GM23338 (cell line): Measurements from ENCODE around the gene CLDN6. TPM values are rescaled to one million over a fixed set of nuclear protein-coding genes. Genes with fewer than 3 reads are reported as not detected.

Source experiments
- ATAC-seq: fragments of 200-7000 bp; cut with Tn5 transposase; 3 replicates; pipeline ENCODE4 v1.9.1; 2020
- DNase-seq: peaks from one replicate; pipeline ENCODE4 v3.0.0-alpha.2; 2015; ENCODE audit warnings: low spot score
- H2AFZ ChIP-seq: fragments of 200-600 bp; sonication (generic); 2 replicates; pipeline ENCODE4 v1.8.0; 2016; ENCODE audit warnings: antibody characterized with exemption, mild to moderate bottlenecking, moderate library complexity
- H3F3A ChIP-seq: fragments of 200-600 bp; sonication (generic); replicated peaks from 2 replicates; pipeline ENCODE4 v1.8.0; 2017; ENCODE audit warnings: antibody characterized with exemption, mixed run types, low read depth
- H3K27ac ChIP-seq: fragments of 200-600 bp; sonication (generic); 2 replicates; pipeline ENCODE4 v1.6.1; 2016; ENCODE audit warnings: low read depth
- H3K27me3 ChIP-seq: fragments of 200-600 bp; sonication (generic); 2 replicates; pipeline ENCODE4 v1.8.0; 2016; ENCODE audit warnings: mild to moderate bottlenecking, mixed run types, moderate library complexity; ENCODE audit not compliant: insufficient read depth
- H3K36me3 ChIP-seq: fragments of 200-600 bp; sonication (generic); 2 replicates; pipeline ENCODE4 v1.8.0; 2016; ENCODE audit warnings: mild to moderate bottlenecking; ENCODE audit not compliant: insufficient read depth
- H3K4me1 ChIP-seq: fragments of 200-600 bp; sonication (generic); 2 replicates; pipeline ENCODE4 v1.8.0; 2016; ENCODE audit warnings: mild to moderate bottlenecking, moderate library complexity; ENCODE audit not compliant: insufficient read depth
- H3K4me2 ChIP-seq: fragments of 200-600 bp; sonication (generic); 2 replicates; pipeline ENCODE4 v1.7.1; 2017; ENCODE audit warnings: mixed run types
- H3K4me3 ChIP-seq: fragments of 200-600 bp; sonication (generic); 2 replicates; pipeline ENCODE4 v1.6.1; 2016; ENCODE audit warnings: mixed run types
- H3K79me2 ChIP-seq: fragments of 200-600 bp; sonication (generic); replicated peaks from 2 replicates; pipeline ENCODE4 v1.8.0; 2017; ENCODE audit warnings: mild to moderate bottlenecking; ENCODE audit not compliant: insufficient read depth
- H3K9me2 ChIP-seq: fragments of 200-600 bp; sonication (generic); 2 replicates; pipeline ENCODE4 v1.8.0; 2017; ENCODE audit not compliant: insufficient read depth
- H4K20me1 ChIP-seq: fragments of 200-600 bp; sonication (generic); replicated peaks from 2 replicates; pipeline ENCODE4 v1.8.0; 2017; ENCODE audit warnings: mild to moderate bottlenecking; ENCODE audit not compliant: insufficient read depth
- H3K27ac Mint-ChIP-seq: 2 replicates; pipeline ENCODE4 v1.8.0; 2020; ENCODE audit warnings: inconsistent platforms, mild to moderate bottlenecking, moderate library complexity, mixed read lengths
- H3K27me3 Mint-ChIP-seq: 3 replicates; pipeline ENCODE4 v1.8.0; 2022; ENCODE audit warnings: low read depth, mild to moderate bottlenecking, moderate library complexity, mixed read lengths, inconsistent platforms; ENCODE audit not compliant: insufficient read depth, poor library complexity
- H3K36me3 Mint-ChIP-seq: 3 replicates; pipeline ENCODE4 v1.8.0; 2021; ENCODE audit warnings: low read depth, mild to moderate bottlenecking, inconsistent platforms, moderate library complexity, mixed read lengths
- H3K4me1 Mint-ChIP-seq: 3 replicates; pipeline ENCODE4 v1.8.0; 2020; ENCODE audit warnings: mild to moderate bottlenecking, inconsistent platforms, mixed read lengths
- H3K4me3 Mint-ChIP-seq: 3 replicates; pipeline ENCODE4 v1.8.0; 2021; ENCODE audit warnings: moderate library complexity, mild to moderate bottlenecking, inconsistent platforms, mixed read lengths
- H3K9me3 Mint-ChIP-seq: 3 replicates; pipeline ENCODE4 v1.8.0; 2020; ENCODE audit warnings: moderate library complexity, mild to moderate bottlenecking, inconsistent platforms, mixed read lengths
- CREB1 ChIP-seq: fragments of 250-450 bp; sonication (Bioruptor Pico); IDR thresholded peaks from 2 replicates; pipeline ENCODE4 v1.5.0; 2020; ENCODE audit warnings: low read depth, mild to moderate bottlenecking, moderate library complexity
- EZH2 ChIP-seq: fragments of 200-600 bp; sonication (generic); IDR thresholded peaks from one replicate; pipeline ENCODE4 v1.8.0; 2017; ENCODE audit warnings: antibody characterized with exemption, mild to moderate bottlenecking, low read depth; ENCODE audit not compliant: unreplicated experiment
- JUNB ChIP-seq: IDR thresholded peaks from one replicate; pipeline ENCODE4 v1.6.1; 2016; ENCODE audit warnings: antibody characterized with exemption; ENCODE audit not compliant: unreplicated experiment
- NANOG ChIP-seq: IDR thresholded peaks from 2 replicates; pipeline ENCODE4 v1.6.1; 2016; ENCODE audit warnings: antibody characterized with exemption, borderline replicate concordance
- POLR2AphosphoS5 ChIP-seq: IDR thresholded peaks from 2 replicates; pipeline ENCODE4 v1.6.1; 2016; ENCODE audit warnings: antibody characterized with exemption, low read depth
- ZNF114 ChIP-seq: fragments of 250-450 bp; sonication (Bioruptor Pico); IDR thresholded peaks from 2 replicates; pipeline ENCODE4 v1.5.0; 2020; ENCODE audit warnings: mild to moderate bottlenecking, moderate library complexity
- ZNF331 ChIP-seq: fragments of 250-450 bp; sonication (Bioruptor Pico); IDR thresholded peaks from 2 replicates; pipeline ENCODE4 v1.5.0; 2020; ENCODE audit warnings: low read depth, mild to moderate bottlenecking, moderate library complexity
- polyA plus RNA-seq: library from polyadenylated mRNA; unstranded; fragments of >200 nt; fragmentation: Nextera tagmentation; extraction: Ambion mirVana; gene quantifications from 2 replicates; pipeline ENCODE4 v1.2.1, GENCODE V29; 2016
- total RNA-seq: library from RNA; depleted of rRNA; stranded (reverse); fragments of >200 nt; shearing (Covaris generic); gene quantifications from 2 replicates; pipeline ENCODE4 v1.2.3, GENCODE V29; 2014
- TF ChIP-seq, protein P1 (sequence below): IDR thresholded peaks from 2 replicates; pipeline ENCODE4 v1.6.1; 2016; ENCODE audit warnings: antibody characterized with exemption
- TF ChIP-seq, protein P2 (sequence below): IDR thresholded peaks from one replicate; pipeline ENCODE4 v1.6.1; 2018; ENCODE audit warnings: antibody characterized with exemption; ENCODE audit not compliant: unreplicated experiment
- TF ChIP-seq, protein P3 (sequence below), 2 experiments: fragments of 200-600 bp in 1 of 2; sonication (generic) in 1 of 2; conservative IDR thresholded peaks; 2 replicates each; pipeline versions ENCODE4 v1.5.1 to v1.6.1; 2016 to 2017; ENCODE audit warnings: antibody characterized with exemption in 2 of 2, low read depth in 2 of 2, mild to moderate bottlenecking in 2 of 2, moderate library complexity in 1 of 2

The CLDN6 gene
- total and polyA plus RNA-seq, 2 experiments from 2014 or later = 537 to 1,028 TPM

DNA sequence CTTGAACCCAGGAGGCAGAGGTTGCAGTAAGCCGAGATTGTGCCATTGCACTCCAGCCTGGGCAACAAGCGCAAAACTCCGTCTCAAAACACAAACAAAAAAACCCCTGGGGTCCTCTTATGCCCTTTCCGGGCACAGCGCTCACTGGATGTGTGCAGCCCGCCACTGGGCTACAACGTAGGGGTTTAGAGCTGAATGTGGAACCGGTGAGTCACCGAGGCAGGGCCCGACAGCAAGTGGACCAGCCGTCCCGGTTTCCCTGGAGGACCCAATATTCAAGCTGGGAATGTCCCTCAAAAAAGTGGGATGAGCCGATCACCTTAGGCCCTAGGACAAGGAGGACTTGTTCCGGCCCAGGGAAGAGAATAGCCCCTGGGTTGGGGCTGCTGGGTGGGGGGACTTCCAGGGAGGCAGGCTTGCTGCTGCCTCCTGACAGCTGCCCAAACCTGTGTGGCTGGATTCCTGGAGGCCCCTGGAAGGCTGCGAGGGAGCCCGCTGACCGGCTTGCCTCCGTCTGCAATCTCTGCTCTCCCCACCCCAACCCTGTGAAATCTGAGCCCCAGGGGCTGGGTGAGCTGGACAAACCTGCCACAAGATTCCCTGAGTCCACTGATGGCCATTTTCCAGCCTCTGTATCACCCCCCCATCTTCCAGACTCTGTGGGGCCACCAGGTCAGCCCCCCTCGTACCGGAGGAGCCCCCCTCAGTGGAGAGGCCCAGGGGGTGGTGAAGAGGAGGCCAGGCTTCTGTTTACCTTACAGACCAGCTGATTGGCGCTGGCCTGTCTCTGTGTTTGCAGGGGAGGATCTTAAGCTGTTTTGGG lies 8.2 kb downstream of the CLDN6 start:
- Mint-ChIP-seq H3K36me3 (peaks cover 18% of the 10 kb centered on the region), H3K4me1 (peaks cover 66% of the 10 kb centered on the region), H3K27me3 (peaks cover 54% of the 10 kb centered on the region), H3K9me3 (no peaks in the 10 kb centered on the region), H3K4me3 (peak overlapping the region; percentile 82), H3K27ac (peak overlapping the region; percentile 100)
- Histone ChIP-seq H3K27ac (peak overlapping the region; percentile 100), H3K4me3 (peak overlapping the region; percentile 55), H3K9me2 (no peaks in the 10 kb centered on the region), H3K79me2 (no peaks in the 10 kb centered on the region; the same call in 1 of the 2 replicates), H4K20me1 (peaks cover 1% of the 10 kb centered on the region; the same call in 1 of the 2 replicates), H3K27me3 (peaks cover 11% of the 10 kb centered on the region), H3K36me3 (no peaks in the 10 kb centered on the region), H3K4me1 (peaks cover 82% of the 10 kb centered on the region), H3K4me2 (peak overlapping the region; percentile 84), H2AFZ (no peak overlapping the region), H3F3A (peaks cover 58% of the 10 kb centered on the region)
- DNase-seq (peak; percentile 97), ATAC-seq (peak; percentile 20)
- TF ChIP-seq CREB1 (CRISPR knock-in tag) (0 out of 2 replicates have a peak, but pooled peaks have one; percentile 17), ZNF331 (CRISPR knock-in tag) (no peak), POLR2AphosphoS5 (peak; percentile 64; the same call in 1 of the 2 replicates)
- TF ChIP-seq, protein P1, sequence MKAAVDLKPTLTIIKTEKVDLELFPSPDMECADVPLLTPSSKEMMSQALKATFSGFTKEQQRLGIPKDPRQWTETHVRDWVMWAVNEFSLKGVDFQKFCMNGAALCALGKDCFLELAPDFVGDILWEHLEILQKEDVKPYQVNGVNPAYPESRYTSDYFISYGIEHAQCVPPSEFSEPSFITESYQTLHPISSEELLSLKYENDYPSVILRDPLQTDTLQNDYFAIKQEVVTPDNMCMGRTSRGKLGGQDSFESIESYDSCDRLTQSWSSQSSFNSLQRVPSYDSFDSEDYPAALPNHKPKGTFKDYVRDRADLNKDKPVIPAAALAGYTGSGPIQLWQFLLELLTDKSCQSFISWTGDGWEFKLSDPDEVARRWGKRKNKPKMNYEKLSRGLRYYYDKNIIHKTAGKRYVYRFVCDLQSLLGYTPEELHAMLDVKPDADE = 0 out of 2 replicates have a peak, but pooled peaks have one; percentile 17
- TF ChIP-seq, protein P2, sequence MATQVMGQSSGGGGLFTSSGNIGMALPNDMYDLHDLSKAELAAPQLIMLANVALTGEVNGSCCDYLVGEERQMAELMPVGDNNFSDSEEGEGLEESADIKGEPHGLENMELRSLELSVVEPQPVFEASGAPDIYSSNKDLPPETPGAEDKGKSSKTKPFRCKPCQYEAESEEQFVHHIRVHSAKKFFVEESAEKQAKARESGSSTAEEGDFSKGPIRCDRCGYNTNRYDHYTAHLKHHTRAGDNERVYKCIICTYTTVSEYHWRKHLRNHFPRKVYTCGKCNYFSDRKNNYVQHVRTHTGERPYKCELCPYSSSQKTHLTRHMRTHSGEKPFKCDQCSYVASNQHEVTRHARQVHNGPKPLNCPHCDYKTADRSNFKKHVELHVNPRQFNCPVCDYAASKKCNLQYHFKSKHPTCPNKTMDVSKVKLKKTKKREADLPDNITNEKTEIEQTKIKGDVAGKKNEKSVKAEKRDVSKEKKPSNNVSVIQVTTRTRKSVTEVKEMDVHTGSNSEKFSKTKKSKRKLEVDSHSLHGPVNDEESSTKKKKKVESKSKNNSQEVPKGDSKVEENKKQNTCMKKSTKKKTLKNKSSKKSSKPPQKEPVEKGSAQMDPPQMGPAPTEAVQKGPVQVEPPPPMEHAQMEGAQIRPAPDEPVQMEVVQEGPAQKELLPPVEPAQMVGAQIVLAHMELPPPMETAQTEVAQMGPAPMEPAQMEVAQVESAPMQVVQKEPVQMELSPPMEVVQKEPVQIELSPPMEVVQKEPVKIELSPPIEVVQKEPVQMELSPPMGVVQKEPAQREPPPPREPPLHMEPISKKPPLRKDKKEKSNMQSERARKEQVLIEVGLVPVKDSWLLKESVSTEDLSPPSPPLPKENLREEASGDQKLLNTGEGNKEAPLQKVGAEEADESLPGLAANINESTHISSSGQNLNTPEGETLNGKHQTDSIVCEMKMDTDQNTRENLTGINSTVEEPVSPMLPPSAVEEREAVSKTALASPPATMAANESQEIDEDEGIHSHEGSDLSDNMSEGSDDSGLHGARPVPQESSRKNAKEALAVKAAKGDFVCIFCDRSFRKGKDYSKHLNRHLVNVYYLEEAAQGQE = peak; percentile 33

DNA sequence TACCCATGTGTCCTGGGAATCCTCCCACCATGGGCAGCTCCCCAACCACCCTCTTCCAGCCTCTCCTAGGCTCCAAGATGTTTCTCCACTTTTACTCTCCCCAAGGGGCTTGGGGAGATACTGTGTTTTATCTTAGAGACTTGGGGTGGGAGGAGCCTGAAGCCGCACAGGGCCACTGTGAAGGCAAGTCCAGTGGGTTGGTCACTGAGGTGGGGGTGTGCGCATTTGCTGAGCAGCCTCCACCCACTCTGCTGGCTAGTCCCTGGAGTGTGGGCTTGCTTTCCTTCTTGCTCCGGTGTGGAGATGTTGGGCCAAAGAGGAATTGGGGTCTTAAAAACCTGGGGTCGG lies 9.3 kb downstream of the CLDN6 start:
- no peaks in the 10 kb centered on the region; the same call in 1 of the 2 replicates for H3K79me2 ChIP-seq
- H3K4me1 Mint-ChIP-seq = peaks cover 56% of the 10 kb centered on the region
- peak overlapping the region; percentile 100 for H3K27ac ChIP-seq

More for the DNA sequence above, 9.3 kb downstream of the CLDN6 start:
- Histone ChIP-seq H3K9me2 (no peaks in the 10 kb centered on the region), H3K36me3 (no peaks in the 10 kb centered on the region), H3K27me3 (peaks cover 11% of the 10 kb centered on the region), H3F3A (peaks cover 49% of the 10 kb centered on the region), H3K4me2 (peak overlapping the region; percentile 84), H3K4me3 (peak overlapping the region; percentile 55), H4K20me1 (no peaks in the 10 kb centered on the region), H3K4me1 (peaks cover 71% of the 10 kb centered on the region), H2AFZ (no peak overlapping the region)
- peak overlapping the region; percentile 82 for H3K4me3 Mint-ChIP-seq
- H3K36me3 Mint-ChIP-seq = peaks cover 9% of the 10 kb centered on the region; the same call in 2 of the 3 replicates
- H3K9me3 Mint-ChIP-seq = no peaks in the 10 kb centered on the region
- DNase-seq (no peak), ATAC-seq (peak; percentile 4; the same call in 2 of the 3 replicates)
- H3K27ac Mint-ChIP-seq = peak overlapping the region; percentile 100
- no peak for TF ChIP-seq POLR2AphosphoS5
- TF ChIP-seq CREB1 (CRISPR knock-in tag) = no peak
- TF ChIP-seq ZNF331 (CRISPR knock-in tag) = no peak
- TF ChIP-seq ZNF114 (CRISPR knock-in tag) = no peak
- TF ChIP-seq, protein P3, sequence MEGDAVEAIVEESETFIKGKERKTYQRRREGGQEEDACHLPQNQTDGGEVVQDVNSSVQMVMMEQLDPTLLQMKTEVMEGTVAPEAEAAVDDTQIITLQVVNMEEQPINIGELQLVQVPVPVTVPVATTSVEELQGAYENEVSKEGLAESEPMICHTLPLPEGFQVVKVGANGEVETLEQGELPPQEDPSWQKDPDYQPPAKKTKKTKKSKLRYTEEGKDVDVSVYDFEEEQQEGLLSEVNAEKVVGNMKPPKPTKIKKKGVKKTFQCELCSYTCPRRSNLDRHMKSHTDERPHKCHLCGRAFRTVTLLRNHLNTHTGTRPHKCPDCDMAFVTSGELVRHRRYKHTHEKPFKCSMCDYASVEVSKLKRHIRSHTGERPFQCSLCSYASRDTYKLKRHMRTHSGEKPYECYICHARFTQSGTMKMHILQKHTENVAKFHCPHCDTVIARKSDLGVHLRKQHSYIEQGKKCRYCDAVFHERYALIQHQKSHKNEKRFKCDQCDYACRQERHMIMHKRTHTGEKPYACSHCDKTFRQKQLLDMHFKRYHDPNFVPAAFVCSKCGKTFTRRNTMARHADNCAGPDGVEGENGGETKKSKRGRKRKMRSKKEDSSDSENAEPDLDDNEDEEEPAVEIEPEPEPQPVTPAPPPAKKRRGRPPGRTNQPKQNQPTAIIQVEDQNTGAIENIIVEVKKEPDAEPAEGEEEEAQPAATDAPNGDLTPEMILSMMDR (conservative IDR thresholded peaks at IDR 0.05; ENCODE audit: low read depth in 2 of 2) = no peak
- TF ChIP-seq, protein P2 = no peak
- TF ChIP-seq JUNB = no peak
- TF ChIP-seq NANOG = no peak
- TF ChIP-seq, protein P1 = no peak
- no peak for TF ChIP-seq EZH2
- H3K27me3 Mint-ChIP-seq = peaks cover 45% of the 10 kb centered on the region
